ENCODE data around the gene GAS5. TPM values are rescaled to one million over a fixed set of nuclear protein-coding genes. Genes with fewer than 3 reads are reported as not detected.

The GAS5 gene
- total and polyA plus RNA-seq, 9 of the 15 experiments (the other 6 are each of a cell fraction or from before 2014, with no cell fraction given) = 565 to 1,860 (median 1,006) TPM

- no peak for TF ChIP-seq ATF7 (IDR thresholded peaks at IDR 0.05)
- TF ChIP-seq KAT7 (CRISPR knock-in tag; IDR thresholded peaks at IDR 0.05; ENCODE audit: borderline replicate concordance) = peak; percentile 91; the same call in 1 of the 2 replicates
- no peak for TF ChIP-seq FOSL1 (tag; conservative IDR thresholded peaks at IDR 0.05)
- TF ChIP-seq SOX6 (IDR thresholded peaks at IDR 0.05) = no peak
- TF ChIP-seq, protein P1, sequence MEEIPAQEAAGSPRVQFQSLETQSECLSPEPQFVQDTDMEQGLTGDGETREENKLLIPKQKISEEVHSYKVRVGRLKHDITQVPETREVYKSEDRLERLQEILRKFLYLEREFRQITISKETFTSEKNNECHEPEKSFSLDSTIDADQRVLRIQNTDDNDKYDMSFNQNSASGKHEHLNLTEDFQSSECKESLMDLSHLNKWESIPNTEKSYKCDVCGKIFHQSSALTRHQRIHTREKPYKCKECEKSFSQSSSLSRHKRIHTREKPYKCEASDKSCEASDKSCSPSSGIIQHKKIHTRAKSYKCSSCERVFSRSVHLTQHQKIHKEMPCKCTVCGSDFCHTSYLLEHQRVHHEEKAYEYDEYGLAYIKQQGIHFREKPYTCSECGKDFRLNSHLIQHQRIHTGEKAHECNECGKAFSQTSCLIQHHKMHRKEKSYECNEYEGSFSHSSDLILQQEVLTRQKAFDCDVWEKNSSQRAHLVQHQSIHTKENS (CRISPR knock-in tag; IDR thresholded peaks at IDR 0.05) = no peak
- TF ChIP-seq ZNF253 (CRISPR knock-in tag; conservative IDR thresholded peaks at IDR 0.05) = peak; percentile 80
- TF ChIP-seq POLR2AphosphoS5 (IDR thresholded peaks at IDR 0.05; ENCODE audit: control insufficient read depth, insufficient read depth, low read depth, low read length) = peak; percentile 26; the same call in 1 of the 2 replicates
- TF ChIP-seq DMBX1 (CRISPR knock-in tag; IDR thresholded peaks at IDR 0.05; ENCODE audit: borderline replicate concordance) = 0 out of 2 replicates have a peak, but pooled peaks have one; percentile 26
- TF ChIP-seq POLR3A (IDR thresholded peaks at IDR 0.05; ENCODE audit: borderline replicate concordance, extremely low read depth, insufficient read depth, insufficient read length) = no peak
- TF ChIP-seq SIN3A (IDR thresholded peaks at IDR 0.05; ENCODE audit: borderline replicate concordance in 2 of 2, control insufficient read depth in 1 of 2, low read depth in 2 of 2, low read length in 2 of 2) = peak in 1 of 2 experiments; percentile 66; a peak in 2 of 4 replicates
- peak; percentile 89 for TF ChIP-seq MAX (CRISPR knock-in tag; IDR thresholded peaks at IDR 0.05)
- peak; percentile 61; the same call in 1 of the 2 replicates for TF ChIP-seq CEBPG (CRISPR knock-in tag; IDR thresholded peaks at IDR 0.05)
- no peak for TF ChIP-seq CEBPG (tag; conservative IDR thresholded peaks at IDR 0.05 in 1 of 2, IDR thresholded peaks at IDR 0.05 in 1 of 2)
- TF ChIP-seq ZBTB43 (CRISPR knock-in tag; IDR thresholded peaks at IDR 0.05) = peak; percentile 43; the same call in 1 of the 2 replicates
- TF ChIP-seq ZNF431 (CRISPR knock-in tag; IDR thresholded peaks at IDR 0.05) = 0 out of 2 replicates have a peak, but pooled peaks have one; percentile 15
- TF ChIP-seq RBM22 (IDR thresholded peaks at IDR 0.05; ENCODE audit: low read depth, low read length, poor library complexity, severe bottlenecking) = peak; percentile 87
- TF ChIP-seq TAL1 (IDR thresholded peaks at IDR 0.05) = no peak
- TF ChIP-seq SPI1 (IDR thresholded peaks at IDR 0.05; ENCODE audit: borderline replicate concordance, low read depth, low read length) = no peak
- peak; percentile 38; the same call in 1 of the 2 replicates for TF ChIP-seq ZNF316 (IDR thresholded peaks at IDR 0.05)
- 0 out of 2 replicates have a peak, but pooled peaks have one; percentile 51 for TF ChIP-seq MED1 (CRISPR knock-in tag; IDR thresholded peaks at IDR 0.05; ENCODE audit: borderline replicate concordance)
- no peak for TF ChIP-seq IRF2 (CRISPR knock-in tag; IDR thresholded peaks at IDR 0.05)
- 0 out of 2 replicates have a peak, but pooled peaks have one; percentile 10 for TF ChIP-seq HDAC2 (IDR thresholded peaks at IDR 0.05)
- TF ChIP-seq ATF2 (CRISPR knock-in tag; IDR thresholded peaks at IDR 0.05) = 0 out of 2 replicates have a peak, but pooled peaks have one; percentile 20
- peak; percentile 13; the same call in 1 of the 2 replicates for TF ChIP-seq ZNF232 (CRISPR knock-in tag; IDR thresholded peaks at IDR 0.05)
- TF ChIP-seq CHD1 (IDR thresholded peaks at IDR 0.05; ENCODE audit: low read length) = peak; percentile 98
Measured at GRCh38 chr1:173867141-173867752, 542 bp downstream of the GAS5 start (continued).
